GM12874 (cell line): ENCODE results near the gene MOSMO.

Experiments used
- CTCF ChIP-seq: IDR thresholded peaks from 2 replicates; pipeline ENCODE4 v1.5.1; 2011; ENCODE audit warnings: low read depth, mild to moderate bottlenecking, control low read depth, low read length, moderate library complexity; ENCODE audit not compliant: insufficient read depth

The MOSMO gene

DNA sequence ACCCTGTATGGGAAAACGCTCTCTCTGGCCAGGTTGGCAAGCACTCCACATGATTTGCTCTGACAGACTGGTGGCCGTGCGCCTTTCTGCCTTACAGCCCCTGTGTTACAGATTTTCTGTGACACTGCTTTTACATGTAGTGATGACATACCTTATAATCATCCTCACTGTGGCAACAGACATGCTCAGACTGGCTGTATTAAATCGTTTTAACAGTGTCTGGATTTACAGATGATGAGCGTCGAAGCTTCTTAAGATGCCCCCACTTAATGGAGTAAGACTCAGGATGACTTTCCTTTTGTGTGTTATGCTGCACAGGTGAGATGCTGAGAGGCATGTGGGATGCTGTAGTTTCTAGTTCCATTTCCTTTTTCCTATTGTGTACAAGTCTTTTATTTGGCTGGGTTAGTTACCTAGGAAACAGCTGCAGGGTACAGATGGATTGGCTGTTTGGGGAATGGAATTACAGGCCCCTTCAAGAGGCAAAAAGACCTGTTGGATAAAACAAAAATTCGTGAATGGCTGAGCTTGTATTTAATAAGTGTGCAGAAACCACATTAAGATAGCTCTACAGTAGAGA lies 63.5 kb downstream of the MOSMO start:
- no peak for TF ChIP-seq CTCF

GRCh38 chr16:22073350-22073749 lies 65.4 kb downstream of the MOSMO start:
- no peak for TF ChIP-seq CTCF

GRCh38 chr16:22075043-22075757 lies 67.3 kb downstream of the MOSMO start:
- no peak for TF ChIP-seq CTCF

DNA sequence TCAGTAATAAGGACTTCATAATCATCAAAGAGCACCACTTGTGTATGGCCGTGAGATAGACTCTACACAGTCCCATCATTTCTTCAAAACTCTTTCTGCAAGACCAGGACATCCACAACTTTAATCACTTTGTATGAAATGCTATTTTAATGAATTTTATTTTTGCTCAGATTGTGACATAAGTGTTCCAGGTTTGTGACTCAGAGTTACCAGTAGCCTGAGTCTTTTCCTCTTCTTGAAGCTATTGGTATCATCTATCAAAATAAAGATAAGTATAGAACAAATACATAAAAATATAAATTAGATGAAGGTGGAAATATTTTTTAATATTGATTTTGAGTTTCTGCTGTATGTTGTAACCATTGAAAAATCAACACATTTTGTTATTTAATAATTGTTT lies 67.9 kb downstream of the MOSMO start:
- no peak for TF ChIP-seq CTCF

GRCh38 chr16:22077700-22078313 lies 69.9 kb downstream of the MOSMO start:
- TF ChIP-seq CTCF, result peak; percentile 72

GRCh38 chr16:22078656-22079055 lies 70.7 kb downstream of the MOSMO start:
- no peak for TF ChIP-seq CTCF

GRCh38 chr16:22081050-22081449 lies 73.1 kb downstream of the MOSMO start:
- TF ChIP-seq CTCF, result no peak
